ENCODE measurements around the gene RBMS3. TPM values are rescaled to one million over a fixed set of nuclear protein-coding genes. Genes with fewer than 3 reads are reported as not detected.

The RBMS3 gene
- total and polyA plus RNA-seq, 2 experiments from 2014 or later: 34.9 to 37.1 TPM

DNA sequence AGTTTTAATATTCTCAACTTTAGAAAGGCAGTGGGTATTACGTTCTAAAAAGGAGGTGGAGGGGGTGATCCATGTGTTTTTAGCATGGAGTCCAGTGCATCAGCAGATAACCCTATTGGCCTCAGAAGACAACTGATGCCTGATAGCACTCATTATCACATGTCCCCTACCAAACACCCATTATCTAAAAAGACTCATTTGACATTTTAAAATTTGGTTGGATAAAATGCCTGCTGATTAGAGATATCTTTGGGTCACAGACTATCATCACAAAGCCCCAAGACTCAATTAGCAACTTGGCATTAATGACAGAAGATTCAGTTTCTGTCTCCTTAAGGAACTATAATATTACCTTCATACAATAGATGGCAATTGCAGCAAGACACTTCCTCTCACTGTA lies 589.3 kb downstream of the RBMS3 start:
- Histone ChIP-seq H3K9me2 (replicated peaks; ENCODE audit: insufficient read depth) (no peaks in the 10 kb centered on the region), H2AFZ (no peak overlapping the region), H3K27ac (no peak overlapping the region), H3K4me1 (ENCODE audit: insufficient read depth) (no peaks in the 10 kb centered on the region), H3K4me2 (no peak overlapping the region), H4K20me1 (ENCODE audit: insufficient read depth, poor library complexity, severe bottlenecking) (no peaks in the 10 kb centered on the region), H3K79me2 (no peaks in the 10 kb centered on the region), H3K36me3 (replicated peaks; ENCODE audit: insufficient read depth, low read depth) (no peaks in the 10 kb centered on the region), H3K9me3 (ENCODE audit: low read depth) (no peaks in the 10 kb centered on the region), H3K4me3 (no peak overlapping the region), H3K27me3 (no peaks in the 10 kb centered on the region)
- WGBS (ENCODE audit: low lambda C conversion rate, missing lambda C conversion rate): 80% methylated on average over 1 of the region's 1 CpG
- DNase-seq (ENCODE audit: low spot score): no peak
- TF ChIP-seq, protein P1, sequence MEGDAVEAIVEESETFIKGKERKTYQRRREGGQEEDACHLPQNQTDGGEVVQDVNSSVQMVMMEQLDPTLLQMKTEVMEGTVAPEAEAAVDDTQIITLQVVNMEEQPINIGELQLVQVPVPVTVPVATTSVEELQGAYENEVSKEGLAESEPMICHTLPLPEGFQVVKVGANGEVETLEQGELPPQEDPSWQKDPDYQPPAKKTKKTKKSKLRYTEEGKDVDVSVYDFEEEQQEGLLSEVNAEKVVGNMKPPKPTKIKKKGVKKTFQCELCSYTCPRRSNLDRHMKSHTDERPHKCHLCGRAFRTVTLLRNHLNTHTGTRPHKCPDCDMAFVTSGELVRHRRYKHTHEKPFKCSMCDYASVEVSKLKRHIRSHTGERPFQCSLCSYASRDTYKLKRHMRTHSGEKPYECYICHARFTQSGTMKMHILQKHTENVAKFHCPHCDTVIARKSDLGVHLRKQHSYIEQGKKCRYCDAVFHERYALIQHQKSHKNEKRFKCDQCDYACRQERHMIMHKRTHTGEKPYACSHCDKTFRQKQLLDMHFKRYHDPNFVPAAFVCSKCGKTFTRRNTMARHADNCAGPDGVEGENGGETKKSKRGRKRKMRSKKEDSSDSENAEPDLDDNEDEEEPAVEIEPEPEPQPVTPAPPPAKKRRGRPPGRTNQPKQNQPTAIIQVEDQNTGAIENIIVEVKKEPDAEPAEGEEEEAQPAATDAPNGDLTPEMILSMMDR (IDR thresholded peaks at IDR 0.05; ENCODE audit: poor library complexity): no peak
- no peak for TF ChIP-seq EZH2 (IDR thresholded peaks at IDR 0.05; ENCODE audit: borderline replicate concordance)
- no peak for TF ChIP-seq EZH2phosphoT487 (IDR thresholded peaks at IDR 0.05; ENCODE audit: low read depth, severe bottlenecking, unreplicated experiment)

DNA sequence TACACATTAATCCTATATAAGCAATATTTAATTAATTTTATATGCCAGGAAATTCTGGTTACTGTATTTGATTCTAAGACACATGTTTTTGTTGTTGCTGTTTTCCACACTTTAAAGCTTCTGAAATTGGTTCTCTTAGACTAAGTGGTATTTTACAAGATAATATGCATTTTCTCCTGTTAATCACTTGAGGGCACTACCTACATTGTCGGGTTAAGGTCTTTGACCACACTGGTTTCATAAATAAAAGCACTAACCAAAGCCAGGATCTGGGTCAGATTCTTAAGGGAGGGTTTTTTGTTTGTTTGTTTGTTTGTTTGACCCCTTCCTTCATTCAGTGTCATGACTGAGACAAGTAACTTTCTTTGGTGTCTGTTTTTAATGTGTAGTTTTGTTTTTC lies 590.2 kb downstream of the RBMS3 start:
- H3K27ac ChIP-seq: no peak overlapping the region
- H3K79me2 ChIP-seq: no peaks in the 10 kb centered on the region
- no peaks in the 10 kb centered on the region for H3K9me2 ChIP-seq (replicated peaks; ENCODE audit: insufficient read depth)
- no peak for DNase-seq (ENCODE audit: low spot score)
- H4K20me1 ChIP-seq (ENCODE audit: insufficient read depth, poor library complexity, severe bottlenecking): no peaks in the 10 kb centered on the region
- no peaks in the 10 kb centered on the region for H3K4me1 ChIP-seq (ENCODE audit: insufficient read depth)
- 23% methylated on average over 1 of the region's 1 CpG for WGBS (ENCODE audit: low lambda C conversion rate, missing lambda C conversion rate)
- H2AFZ ChIP-seq: no peak overlapping the region
- no peaks in the 10 kb centered on the region for H3K9me3 ChIP-seq (ENCODE audit: low read depth)
- H3K36me3 ChIP-seq (replicated peaks; ENCODE audit: insufficient read depth, low read depth): no peaks in the 10 kb centered on the region
- H3K4me3 ChIP-seq: no peak overlapping the region
- no peaks in the 10 kb centered on the region for H3K27me3 ChIP-seq
- TF ChIP-seq EZH2 (IDR thresholded peaks at IDR 0.05; ENCODE audit: borderline replicate concordance) (no peak), EZH2phosphoT487 (IDR thresholded peaks at IDR 0.05; ENCODE audit: low read depth, severe bottlenecking, unreplicated experiment) (no peak)
- TF ChIP-seq, protein P1 (IDR thresholded peaks at IDR 0.05; ENCODE audit: poor library complexity): no peak
- H3K4me2 ChIP-seq: no peak overlapping the region

DNA sequence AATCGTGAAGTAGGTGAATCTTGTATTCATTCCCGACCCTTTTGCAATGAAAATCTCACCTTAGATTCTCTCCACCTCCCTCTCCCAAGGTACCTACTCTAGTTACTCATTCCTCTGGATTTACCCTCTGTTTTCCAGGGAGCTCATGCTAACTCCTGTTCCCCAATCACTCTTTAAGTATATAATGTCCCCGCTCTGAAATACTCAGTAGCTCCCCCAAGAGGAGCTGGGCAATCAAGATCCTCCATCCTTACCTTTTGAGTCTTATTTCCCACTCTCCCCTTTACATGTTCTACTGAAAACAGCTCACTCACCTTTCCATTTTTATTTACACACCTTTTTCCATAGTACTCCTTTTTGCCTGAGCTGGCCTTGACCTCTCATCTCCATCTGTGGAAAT lies 599.9 kb downstream of the RBMS3 start:
- DNase-seq (ENCODE audit: low spot score): no peak
- no peak overlapping the region for H3K27ac ChIP-seq
- no peaks in the 10 kb centered on the region for H3K9me3 ChIP-seq (ENCODE audit: low read depth)
- H3K9me2 ChIP-seq (replicated peaks; ENCODE audit: insufficient read depth): no peaks in the 10 kb centered on the region
- TF ChIP-seq, protein P1 (IDR thresholded peaks at IDR 0.05; ENCODE audit: poor library complexity): no peak
- no peak for TF ChIP-seq EZH2 (IDR thresholded peaks at IDR 0.05; ENCODE audit: borderline replicate concordance)
- TF ChIP-seq EZH2phosphoT487 (IDR thresholded peaks at IDR 0.05; ENCODE audit: low read depth, severe bottlenecking, unreplicated experiment): no peak
- no peaks in the 10 kb centered on the region for H3K4me1 ChIP-seq (ENCODE audit: insufficient read depth)
- H3K4me3 ChIP-seq: no peak overlapping the region
- H3K4me2 ChIP-seq: no peak overlapping the region
- H4K20me1 ChIP-seq (ENCODE audit: insufficient read depth, poor library complexity, severe bottlenecking): no peaks in the 10 kb centered on the region
- 77% methylated on average over 3 of the region's 3 CpGs for WGBS (ENCODE audit: low lambda C conversion rate, missing lambda C conversion rate)
- no peaks in the 10 kb centered on the region for H3K36me3 ChIP-seq (replicated peaks; ENCODE audit: insufficient read depth, low read depth)
- H3K27me3 ChIP-seq: no peaks in the 10 kb centered on the region
- H3K79me2 ChIP-seq: no peaks in the 10 kb centered on the region
- H2AFZ ChIP-seq: no peak overlapping the region

DNA sequence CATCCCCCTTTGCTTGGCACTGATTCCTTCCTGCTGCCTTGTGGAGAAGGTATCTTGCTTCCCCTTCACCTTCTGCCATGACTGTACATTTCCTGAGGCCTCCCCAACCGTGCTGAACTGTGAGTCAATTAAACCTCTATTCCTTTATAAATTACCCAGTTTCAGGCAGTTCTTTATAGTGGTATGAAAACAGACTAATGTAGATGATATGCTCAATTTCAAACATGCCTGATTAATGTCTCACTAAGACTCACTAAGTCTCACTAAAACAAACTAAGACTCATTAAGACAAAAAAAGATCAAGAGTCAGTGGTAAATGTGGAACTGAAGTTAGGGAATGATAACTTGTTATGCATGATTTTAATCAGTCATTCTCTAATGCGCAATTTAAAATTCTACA lies 606.6 kb downstream of the RBMS3 start:
- no peak overlapping the region for H3K4me2 ChIP-seq
- no peaks in the 10 kb centered on the region for H3K79me2 ChIP-seq
- H3K9me3 ChIP-seq (ENCODE audit: low read depth): no peaks in the 10 kb centered on the region
- peaks cover 8% of the 10 kb centered on the region for H3K4me1 ChIP-seq (ENCODE audit: insufficient read depth)
- no peaks in the 10 kb centered on the region for H3K27me3 ChIP-seq
- no peak for DNase-seq (ENCODE audit: low spot score)
- no peaks in the 10 kb centered on the region for H3K36me3 ChIP-seq (replicated peaks; ENCODE audit: insufficient read depth, low read depth)
- no peak overlapping the region for H2AFZ ChIP-seq
- H4K20me1 ChIP-seq (ENCODE audit: insufficient read depth, poor library complexity, severe bottlenecking): no peaks in the 10 kb centered on the region
- H3K4me3 ChIP-seq: no peak overlapping the region
- 56% methylated on average over 2 of the region's 2 CpGs for WGBS (ENCODE audit: low lambda C conversion rate, missing lambda C conversion rate)
- TF ChIP-seq EZH2phosphoT487 (IDR thresholded peaks at IDR 0.05; ENCODE audit: low read depth, severe bottlenecking, unreplicated experiment): no peak
- no peak for TF ChIP-seq EZH2 (IDR thresholded peaks at IDR 0.05; ENCODE audit: borderline replicate concordance)
- TF ChIP-seq, protein P1 (IDR thresholded peaks at IDR 0.05; ENCODE audit: poor library complexity): no peak
- H3K27ac ChIP-seq: no peak overlapping the region
- no peaks in the 10 kb centered on the region for H3K9me2 ChIP-seq (replicated peaks; ENCODE audit: insufficient read depth)

Measured in hepatocyte (in vitro differentiated cells).